GM12878 (cell line): Measurements from ENCODE around the gene RTN4RL1. TPM values are rescaled to one million over a fixed set of nuclear protein-coding genes. Genes with fewer than 3 reads are reported as not detected.

Experiments used
- ATAC-seq: fragments of 200-7000 bp; cut with Tn5 transposase; 3 replicates; pipeline ENCODE4 v1.9.1; 2020; ENCODE audit warnings: mild to moderate bottlenecking, moderate library complexity
- BruUV-seq: library from RNA; stranded (reverse); fragments of 400-500 nt; replicated peaks from 2 replicates; lab custom pipeline; 2021; lab: Mats Ljungman, UMichigan
- CTCF ChIA-PET: fragments of 300-600 bp; sonication (Branson Sonifier 250); formaldehyde crosslinking; extraction: SDS; loops from one replicate; lab custom pipeline; 2021; ENCODE audit warnings: inconsistent platforms; lab: Yijun Ruan, JAX
- POLR2A ChIA-PET: fragments of 350-600 bp; formaldehyde crosslinking; extraction: SDS; loops from one replicate; lab custom pipeline; 2021; ENCODE audit warnings: inconsistent platforms; lab: Charles Lee
- RAD21 ChIA-PET: fragments of 300-600 bp; sonication (Branson Sonifier 250); formaldehyde crosslinking; loops from one replicate; lab custom pipeline; 2023; ENCODE audit warnings: antibody characterized with exemption; ENCODE audit not compliant: unreplicated experiment; lab: Charles Lee
- SMC1A ChIA-PET: fragments of 300-600 bp; sonication (Branson Sonifier 250); formaldehyde crosslinking; loops from one replicate; lab custom pipeline; 2023; ENCODE audit not compliant: unreplicated experiment, uncharacterized antibody; lab: Charles Lee
- DNase-seq: peaks from one replicate; pipeline ENCODE4 v3.0.0-alpha.2; 2011; ENCODE audit warnings: low read depth, low spot score
- FAIRE-seq: peaks from 3 replicates; lab custom pipeline; 2011; peaks lifted over from hg19 to GRCh38; lab: Jason Lieb, UNC
- H2AFZ ChIP-seq: 2 replicates; pipeline ENCODE4 v1.6.0; 2011; ENCODE audit warnings: low read depth, low read length, control low read depth; ENCODE audit not compliant: control insufficient read depth
- H3K27ac ChIP-seq: 2 replicates; pipeline ENCODE4 v1.5.1; 2011; ENCODE audit warnings: control low read depth; ENCODE audit not compliant: control insufficient read depth, insufficient read depth
- H3K27me3 ChIP-seq, 2 experiments: replicated peaks in 1 of 2; 2 replicates each; pipeline versions ENCODE4 v1.6.0 to v1.6.1; 2011; ENCODE audit warnings: low read length in 1 of 2; ENCODE audit not compliant: control insufficient read depth in 2 of 2, insufficient read depth in 2 of 2
- H3K36me3 ChIP-seq, 2 experiments: 2 replicates each; pipeline ENCODE4 v1.5.1; 2011; ENCODE audit warnings: low read length in 1 of 2; ENCODE audit not compliant: control insufficient read depth in 2 of 2, insufficient read depth in 2 of 2
- H3K4me1 ChIP-seq: 2 replicates; pipeline ENCODE4 v1.6.1; 2011; ENCODE audit warnings: mild to moderate bottlenecking, low read length, moderate library complexity, mixed read lengths; ENCODE audit not compliant: control insufficient read depth, insufficient read depth
- H3K4me2 ChIP-seq: 2 replicates; pipeline ENCODE4 v1.6.0; 2011; ENCODE audit warnings: control low read depth; ENCODE audit not compliant: control insufficient read depth, insufficient read depth
- H3K4me3 ChIP-seq: fragments of 200-600 bp; sonication (generic); 2 replicates; pipeline ENCODE4 v1.5.1; 2016
- H3K79me2 ChIP-seq: 2 replicates; pipeline ENCODE4 v1.6.0; 2011; ENCODE audit warnings: low read length; ENCODE audit not compliant: control insufficient read depth, insufficient read depth
- H3K9ac ChIP-seq: 2 replicates; pipeline ENCODE4 v1.8.0; 2011; ENCODE audit warnings: low read length, control low read depth, mixed read lengths; ENCODE audit not compliant: control insufficient read depth, insufficient read depth
- H3K9me3 ChIP-seq: replicated peaks from 3 replicates; pipeline ENCODE4 v1.5.1; 2011; ENCODE audit warnings: mild to moderate bottlenecking, low read length; ENCODE audit not compliant: control insufficient read depth, insufficient read depth
- H4K20me1 ChIP-seq: 2 replicates; pipeline ENCODE4 v1.6.0; 2011; ENCODE audit not compliant: control insufficient read depth, insufficient read depth
- ATF2 ChIP-seq: IDR thresholded peaks from 2 replicates; pipeline ENCODE4 v1.6.1; 2012; ENCODE audit warnings: low read length, inconsistent platforms
- BCL3 ChIP-seq: IDR thresholded peaks from 2 replicates; pipeline ENCODE4 v1.6.1; 2011; ENCODE audit warnings: borderline replicate concordance, low read depth, mild to moderate bottlenecking, moderate library complexity, low read length; ENCODE audit not compliant: insufficient read depth, poor library complexity, severe bottlenecking
- BMI1 ChIP-seq: fragments of 450-650 bp; IDR thresholded peaks from 2 replicates; pipeline ENCODE4 v1.6.1; 2016; ENCODE audit warnings: mild to moderate bottlenecking, moderate library complexity, borderline replicate concordance
- DPF2 ChIP-seq: fragments of 450-650 bp; IDR thresholded peaks from 2 replicates; pipeline ENCODE4 v1.6.1; 2017; ENCODE audit warnings: mild to moderate bottlenecking
- MXI1 ChIP-seq: fragments of 150-350 bp; IDR thresholded peaks from 2 replicates; pipeline ENCODE4 v1.6.1; 2011; ENCODE audit warnings: low read depth, mild to moderate bottlenecking, inconsistent platforms, low read length, improper control_type of control experiment
- NR2F1 ChIP-seq: fragments of 450-650 bp; conservative IDR thresholded peaks from 2 replicates; pipeline ENCODE4 v1.6.1; 2017; ENCODE audit warnings: mild to moderate bottlenecking
- RUNX3 ChIP-seq: IDR thresholded peaks from 2 replicates; pipeline ENCODE4 v1.6.1; 2012; ENCODE audit warnings: low read length, inconsistent platforms
- SIN3A ChIP-seq: IDR thresholded peaks from 2 replicates; pipeline ENCODE4 v1.6.1; 2012; ENCODE audit warnings: low read depth, low read length, improper control_type of control experiment
- ZBTB4 ChIP-seq: fragments of 450-650 bp; formaldehyde crosslinking; IDR thresholded peaks from 2 replicates; pipeline ENCODE4 v1.4.0; 2022; ENCODE audit warnings: mild to moderate bottlenecking, moderate library complexity
- WGBS: methylation state at CpG from one replicate; pipeline ENCODE4 v1.1.6; 2016; ENCODE audit warnings: low lambda C conversion rate; ENCODE audit not compliant: insufficient replicate concordance, insufficient coverage; ENCODE audit errors: missing lambda C conversion rate; 5-methylcytosine and 5-hydroxymethylcytosine counted together
- in situ Hi-C: fragments of 300-500 bp; cut with MboI; formaldehyde crosslinking; loops from 9 replicates; pipeline ENCODE4 v1.14.3; 2018; ENCODE audit warnings: mixed read lengths
- intact Hi-C: fragments of 100-400 bp; cut with micrococcal nuclease; formaldehyde crosslinking; loops from one replicate; pipeline ENCODE4 v1.14.2; 2022; ENCODE audit not compliant: unreplicated experiment
- polyA plus RNA-seq, 11 experiments: library from polyadenylated mRNA; depleted of rRNA in 4 of 11; unstranded in 6 of 11; stranded (reverse) in 5 of 11; fragments of >200 nt; fragmentation: Nextera tagmentation in 4 of 11; fragmentation: Illumina TruSeq in 1 of 11; extraction: Ambion mirVana in 4 of 11; extraction: Trizol in 1 of 11; gene quantifications; 1 replicate in 1 of 11; 2 replicates in 10 of 11; pipeline versions ENCODE4 v1.2.1 to v1.2.3, GENCODE V29; 2011 to 2016; ENCODE audit warnings: inconsistent platforms in 2 of 11, missing spikeins in 2 of 11, low read depth in 1 of 11
- total RNA-seq, 4 experiments: library from RNA; depleted of rRNA in 3 of 4; stranded (reverse); fragments of >200 nt in 3 of 4; fragmentation: Illumina TruSeq in 1 of 4; extraction: Trizol in 1 of 4; gene quantifications; 2 replicates each; pipeline versions ENCODE4 v1.2.1 to v1.2.3, GENCODE V29; 2013 to 2021

Gene RTN4RL1
- total and polyA plus RNA-seq, 10 of the 15 experiments (the other 5 are each of a cell fraction or from before 2014, with no cell fraction given) = 0.08 to 0.11 (median 0.10) TPM; not detected in 7

GRCh38 chr17:1946021-1946932 lies 78.9 kb downstream of the RTN4RL1 start:
- ChIA-PET POLR2A (no interaction called here), RAD21 (no interaction called here), CTCF (no interaction called here), SMC1A (no interaction called here)
- no TSS peak for BruUV-seq
- DNase-seq (no peak), ATAC-seq (no peak), FAIRE-seq (no peak)
- no peaks in the 10 kb centered on the region for H3K79me2 ChIP-seq
- no peaks in the 10 kb centered on the region for H3K36me3 ChIP-seq
- 40% methylated on average over 20 of the region's 20 CpGs for WGBS
- no peak overlapping the region for H3K4me3 ChIP-seq
- H3K27ac ChIP-seq = no peak overlapping the region
- H3K27me3 ChIP-seq = no peaks in the 10 kb centered on the region
- H2AFZ ChIP-seq = no peak overlapping the region
- no peaks in the 10 kb centered on the region for H3K9me3 ChIP-seq
- intact Hi-C loops = no loop called here
- in situ Hi-C loops = no loop called here
- H3K9ac ChIP-seq = no peak overlapping the region
- H3K4me2 ChIP-seq = no peak overlapping the region
- no peaks in the 10 kb centered on the region for H4K20me1 ChIP-seq
- H3K4me1 ChIP-seq = no peaks in the 10 kb centered on the region; the same call in 1 of the 2 replicates
- peak; percentile 8 for TF ChIP-seq BCL3
- TF ChIP-seq BMI1 = no peak
- no peak for TF ChIP-seq NR2F1
- no peak for TF ChIP-seq DPF2

GRCh38 chr17:1945621-1946020 lies 79.5 kb downstream of the RTN4RL1 start:
- DNase-seq (no peak), ATAC-seq (no peak), FAIRE-seq (no peak)
- intact Hi-C loops (no loop called here), in situ Hi-C loops (no loop called here)
- no TSS peak for BruUV-seq
- SMC1A ChIA-PET = no interaction called here
- H3K4me2 ChIP-seq = no peak overlapping the region
- no peaks in the 10 kb centered on the region for H3K27me3 ChIP-seq
- POLR2A ChIA-PET = no interaction called here
- 67% methylated on average over 12 of the region's 12 CpGs for WGBS
- no peaks in the 10 kb centered on the region for H3K36me3 ChIP-seq
- H3K9ac ChIP-seq = no peak overlapping the region
- CTCF ChIA-PET = no interaction called here
- no peaks in the 10 kb centered on the region for H4K20me1 ChIP-seq
- no peaks in the 10 kb centered on the region for H3K79me2 ChIP-seq
- no peak overlapping the region for H3K27ac ChIP-seq
- H3K4me1 ChIP-seq = no peaks in the 10 kb centered on the region; the same call in 1 of the 2 replicates
- H3K9me3 ChIP-seq = no peaks in the 10 kb centered on the region
- no peak overlapping the region for H2AFZ ChIP-seq
- RAD21 ChIA-PET = no interaction called here
- no peak overlapping the region for H3K4me3 ChIP-seq
- TF ChIP-seq MXI1 (no peak), ZBTB4 (CRISPR knock-in tag) (no peak), SIN3A (no peak), ATF2 (no peak), RUNX3 (no peak)
